Left lobe of liver (tissue), 2 donors: ENCODE data around the gene RINL. TPM values are rescaled to one million over a fixed set of nuclear protein-coding genes. Genes with fewer than 3 reads are reported as not detected.

Source experiments
- ATAC-seq: fragments of 200-7000 bp; cut with Tn5 transposase; one replicate; pipeline ENCODE4 v1.9.1; 2020; ENCODE audit warnings: mild to moderate bottlenecking, moderate library complexity
- DNase-seq: peaks from one replicate; pipeline ENCODE4 v3.0.0-alpha.2; 2020; ENCODE audit warnings: low spot score
- total RNA-seq: library from RNA; stranded (reverse); gene quantifications from one replicate; pipeline ENCODE4 v1.2.1, GENCODE V29; 2021
- donor health status: DM: no; HTN: no; CAD: no; lungs with moderate emphysema.
- donor health status: DM: no; HTN: yes; CAD: no.

RINL gene
- total RNA-seq, 1 donor from 2014 or later, result 5.6 TPM

DNA sequence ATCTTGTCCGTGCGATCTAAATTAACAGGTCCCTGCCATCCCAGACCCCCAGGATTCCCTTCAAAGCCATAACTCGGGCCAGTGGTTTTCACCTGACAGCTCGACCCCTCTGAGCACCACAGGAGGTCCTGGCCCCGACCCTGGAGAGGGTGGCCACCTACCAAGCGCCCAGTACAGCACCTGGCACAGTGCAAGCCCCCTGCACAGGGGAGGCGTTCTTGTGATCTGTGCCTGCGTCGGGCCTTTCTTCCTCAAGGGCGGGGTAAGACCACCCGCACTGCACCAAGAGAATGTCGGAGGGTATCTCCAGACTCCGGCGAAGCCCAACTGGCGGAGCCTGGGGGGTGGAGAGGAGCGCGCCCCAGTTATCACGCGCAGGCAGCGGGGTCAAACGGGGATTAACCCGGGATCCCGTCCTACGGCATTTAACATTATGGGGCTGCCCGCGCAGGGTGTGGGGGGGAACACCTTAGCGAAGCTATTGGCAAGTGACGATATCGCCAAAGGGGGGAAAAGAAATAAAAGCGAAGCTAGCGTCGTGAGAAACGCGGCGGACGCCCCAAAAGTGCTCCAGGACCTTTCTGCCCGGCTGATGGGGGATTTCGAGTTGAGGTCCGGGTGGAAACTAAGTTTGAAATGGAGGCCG lies 27.0 kb downstream of the RINL start:
- ATAC-seq (no peak), DNase-seq (peak; percentile 65)

DNA sequence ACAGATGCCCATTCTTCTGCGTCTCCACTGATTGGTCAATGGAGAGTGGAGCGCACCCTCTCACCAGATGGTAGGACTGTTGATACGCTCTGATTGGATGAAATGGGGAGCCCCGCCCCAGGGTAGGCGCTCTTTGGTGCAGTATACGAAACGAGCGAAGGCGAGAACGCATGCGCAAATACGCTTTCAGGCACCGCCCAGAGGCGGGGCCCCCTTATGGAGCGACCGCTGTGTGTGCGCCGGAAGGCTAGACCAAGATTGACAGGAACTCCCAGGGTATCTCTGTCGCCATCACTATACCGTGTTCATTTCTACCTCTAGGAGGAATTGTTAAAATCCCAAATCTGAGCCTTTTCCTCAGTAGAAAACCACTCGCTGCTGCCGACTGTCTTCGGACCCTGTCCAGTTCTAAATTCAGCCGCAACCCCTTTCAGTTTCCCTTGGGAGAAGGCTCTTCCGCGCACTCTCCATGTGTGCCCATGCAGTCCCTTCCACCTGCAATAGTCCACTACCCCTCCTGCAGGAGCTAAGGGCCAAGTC lies 27.6 kb downstream of the RINL start:
- ATAC-seq (peak; percentile 72), DNase-seq (peak; percentile 100)

DNA sequence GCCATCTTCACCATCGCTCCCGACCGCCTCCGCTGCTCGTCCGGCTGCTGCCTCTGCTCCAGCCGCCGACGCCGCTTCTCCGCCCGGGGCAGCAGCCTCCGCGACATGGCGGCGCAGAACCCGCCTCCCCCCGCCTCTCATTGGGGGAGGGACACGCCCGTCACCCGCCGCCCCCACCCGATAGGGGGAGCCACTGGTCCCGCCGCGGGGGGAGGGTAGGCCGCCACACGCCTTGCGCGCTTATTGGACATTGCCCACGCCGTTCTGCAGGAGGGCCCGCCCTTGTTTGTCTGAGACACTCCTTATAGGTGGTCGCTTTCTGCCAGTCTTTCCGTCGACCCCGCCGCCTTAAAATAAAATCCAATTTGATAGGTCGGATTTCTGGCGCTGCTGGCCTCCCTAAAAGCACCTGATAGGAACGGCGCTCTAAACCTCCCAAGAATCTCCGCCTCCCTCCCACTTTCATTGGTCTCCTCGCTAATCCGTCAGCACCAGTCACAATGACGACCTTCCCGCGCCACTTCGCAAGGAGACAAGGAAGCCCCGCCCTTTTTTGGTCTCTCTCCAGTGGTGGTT lies 28.1 kb downstream of the RINL start, which contains the start of gene HNRNPL:
Gene HNRNPL, minus strand, starts transcription at position 127 of the 576 bp plus-strand sequence. Its CDS starts 20 bp downstream, at position 107.
- peak; percentile 99 for DNase-seq
- ATAC-seq, result peak; percentile 76

DNA sequence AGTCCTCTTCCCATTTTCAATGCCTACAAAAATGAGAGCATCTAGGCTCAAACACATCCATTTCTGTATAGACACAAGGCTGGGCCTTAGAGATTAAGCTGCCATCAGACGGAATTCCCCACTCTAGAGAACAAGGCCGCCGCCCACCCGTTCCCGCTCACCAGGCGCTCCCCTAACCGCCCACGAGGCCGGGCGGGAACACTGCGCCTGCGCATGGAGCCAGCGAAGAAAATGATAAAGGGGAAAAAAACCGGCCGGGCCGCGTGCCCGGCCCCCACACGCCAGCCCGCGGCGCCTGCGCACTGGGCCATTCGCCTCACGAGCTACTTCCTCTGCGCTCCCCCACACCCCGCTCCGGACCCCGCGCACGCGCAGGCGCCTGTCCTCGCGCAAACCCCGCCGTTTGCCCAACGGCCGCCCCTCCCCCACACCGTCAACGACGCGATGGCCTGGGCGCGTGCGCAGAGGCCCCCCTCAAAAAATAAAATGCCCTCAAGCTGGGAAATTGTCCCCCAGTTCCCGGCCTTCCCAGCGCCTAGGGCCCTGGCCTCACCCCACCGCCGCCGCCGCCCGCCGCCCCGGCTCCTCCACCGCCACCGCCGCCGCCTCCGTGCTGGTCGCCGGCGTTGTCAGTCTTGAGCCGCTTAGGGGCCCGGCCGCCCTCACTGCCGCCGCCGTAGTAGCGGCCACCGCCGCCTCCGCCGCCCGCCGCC lies 28.8 kb downstream of the RINL start:
- DNase-seq (peak; percentile 96), ATAC-seq (peak; percentile 54)

DNA sequence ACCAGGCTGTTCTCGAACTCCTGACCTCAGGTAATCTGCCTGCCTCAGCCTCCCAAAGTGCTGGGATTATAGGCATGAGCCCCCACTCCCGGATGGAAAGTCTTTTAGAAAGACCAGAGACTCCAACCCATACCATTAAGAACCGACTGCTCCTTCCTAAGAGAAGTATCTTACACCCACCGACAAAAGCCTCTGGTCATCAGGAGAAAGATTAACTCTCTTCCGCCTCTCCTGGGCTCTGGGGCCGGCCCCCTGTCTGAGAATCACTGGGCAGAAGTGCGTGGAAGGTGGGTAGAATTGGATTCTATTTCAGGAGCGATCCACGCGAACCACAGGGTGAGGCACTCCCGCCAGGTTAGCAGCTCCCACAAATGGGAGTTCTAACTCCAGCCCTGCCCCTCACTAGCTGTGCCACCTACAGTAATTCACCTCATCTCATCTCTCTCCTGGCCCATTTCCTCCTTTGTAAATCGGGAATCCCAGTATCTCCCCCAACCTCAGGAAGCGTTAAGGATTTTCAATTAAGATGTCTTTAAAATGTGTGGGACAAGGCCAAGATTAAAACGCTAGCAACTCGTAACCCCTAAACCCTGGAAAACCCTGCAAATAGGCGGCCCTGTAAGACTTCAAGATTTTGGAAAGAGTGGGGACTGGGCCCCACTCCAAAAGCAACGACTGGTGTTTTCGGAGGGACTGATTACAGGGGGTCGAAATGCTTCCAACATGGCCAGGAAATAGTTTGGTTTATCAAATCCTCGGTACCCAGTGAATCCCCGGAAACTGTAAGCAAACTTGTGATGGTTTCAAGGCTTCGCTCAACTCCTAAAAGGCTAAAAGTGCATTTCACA lies 29.6 kb downstream of the RINL start:
- no peak for DNase-seq

DNA sequence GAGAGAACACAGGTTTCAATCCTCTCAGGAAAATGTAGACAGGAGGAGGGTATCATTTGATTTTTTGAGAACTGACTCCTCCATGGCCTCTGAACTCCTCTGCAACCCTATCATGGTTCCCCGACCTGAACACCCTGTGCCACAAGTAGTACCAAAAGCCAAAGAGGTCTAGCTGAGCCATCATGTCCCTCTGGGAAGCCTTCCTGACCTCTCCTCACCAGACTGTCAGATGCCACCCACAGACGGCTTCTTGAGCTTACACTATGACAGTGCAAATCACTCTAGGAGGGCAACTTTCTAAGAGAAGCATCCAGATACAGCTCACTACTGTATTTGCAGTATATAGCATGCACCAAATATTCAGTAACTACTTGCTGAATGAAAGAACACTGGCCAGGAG lies 32.0 kb downstream of the RINL start:
- no peak for ATAC-seq
- no peak for DNase-seq

More for the DNA sequence above, 29.6 kb downstream of the RINL start:
- no peak for ATAC-seq

DNA sequence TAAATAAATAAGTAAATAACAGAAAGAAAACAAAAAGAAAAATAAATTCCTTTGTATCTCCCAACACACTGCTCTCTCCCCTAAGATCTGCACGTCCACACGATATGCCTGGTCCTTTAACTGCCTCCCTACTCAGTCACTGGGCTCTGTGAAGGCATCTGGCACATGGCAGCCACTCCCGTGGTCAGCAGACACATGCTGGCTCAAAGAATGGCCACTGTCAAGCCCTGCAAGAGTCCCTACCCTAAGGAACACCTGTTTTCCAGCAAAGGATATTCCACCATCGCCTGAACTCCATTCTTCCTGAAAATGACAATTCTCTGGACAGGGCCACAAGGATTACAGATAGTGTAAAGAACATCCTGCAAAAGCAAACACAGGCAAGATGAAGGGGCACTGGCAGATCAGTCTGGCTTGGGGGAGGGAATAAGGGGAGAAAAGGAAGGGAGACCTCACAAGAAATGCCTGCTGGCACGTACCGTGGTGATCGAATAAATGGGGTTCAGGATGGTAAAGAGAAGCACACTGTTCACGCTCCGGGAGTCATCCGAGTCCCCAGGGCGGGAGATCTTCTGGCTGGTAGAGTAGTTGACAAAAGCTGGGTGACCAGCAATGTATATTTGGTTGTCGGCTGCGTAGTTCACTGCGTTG lies 32.6 kb downstream of the RINL start:
- ATAC-seq (no peak), DNase-seq (no peak)

DNA sequence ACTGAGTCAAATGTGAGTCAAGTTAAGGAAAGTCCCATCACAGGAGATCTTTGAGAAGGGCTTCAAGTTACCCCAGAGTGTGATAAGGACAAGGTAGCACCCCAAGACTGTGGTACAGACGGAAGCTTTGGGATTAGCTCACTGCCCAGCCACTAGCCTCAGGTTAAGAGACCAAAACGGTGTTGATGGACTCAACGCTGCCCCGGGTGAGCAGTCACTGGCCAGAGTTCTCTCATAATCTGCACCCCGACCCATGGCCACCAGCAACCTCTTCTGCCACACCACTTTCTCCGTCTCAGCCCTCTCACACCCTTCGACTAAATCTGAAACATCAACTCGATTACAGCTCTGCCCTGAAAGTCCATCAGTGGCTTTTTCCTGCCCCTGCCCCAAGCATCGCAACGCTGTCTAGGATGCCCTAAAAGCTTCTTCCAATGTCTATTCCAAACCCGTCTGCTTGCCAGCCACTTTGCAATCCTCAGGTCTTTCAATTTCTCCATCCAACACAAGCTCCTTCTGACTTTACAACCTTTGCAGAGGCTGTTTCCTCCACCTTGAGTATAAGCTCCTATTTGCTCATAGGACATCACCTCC lies 33.9 kb downstream of the RINL start:
- DNase-seq (no peak), ATAC-seq (no peak)

DNA sequence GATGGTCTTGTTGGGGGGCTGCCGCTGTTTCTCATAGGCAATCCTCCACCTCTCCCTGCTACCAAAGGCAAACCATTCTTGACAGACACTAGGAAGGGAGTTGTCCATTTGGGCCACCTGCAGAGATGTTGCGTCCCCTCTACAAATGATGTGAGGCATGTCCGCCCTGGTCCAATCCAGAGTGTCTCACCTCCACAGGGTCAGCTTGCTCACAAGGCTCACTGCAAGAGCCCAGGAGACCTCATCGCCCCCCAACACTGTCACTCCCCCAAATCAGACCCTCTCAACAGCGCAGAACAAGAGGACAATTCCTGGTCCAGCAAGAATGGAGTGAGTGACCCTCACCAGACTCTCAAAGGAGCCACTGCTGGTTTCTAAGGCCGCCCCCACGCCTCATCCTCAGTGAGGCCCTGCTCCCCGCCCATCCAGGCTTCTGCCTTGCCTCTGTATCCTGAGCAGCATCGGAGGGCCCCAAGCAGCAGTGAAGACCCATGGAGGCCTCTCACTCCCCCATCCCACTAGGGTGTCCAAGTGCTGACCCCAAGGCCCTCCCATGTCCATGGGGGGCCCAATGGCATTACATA lies 34.8 kb downstream of the RINL start:
- ATAC-seq (no peak), DNase-seq (no peak)

DNA sequence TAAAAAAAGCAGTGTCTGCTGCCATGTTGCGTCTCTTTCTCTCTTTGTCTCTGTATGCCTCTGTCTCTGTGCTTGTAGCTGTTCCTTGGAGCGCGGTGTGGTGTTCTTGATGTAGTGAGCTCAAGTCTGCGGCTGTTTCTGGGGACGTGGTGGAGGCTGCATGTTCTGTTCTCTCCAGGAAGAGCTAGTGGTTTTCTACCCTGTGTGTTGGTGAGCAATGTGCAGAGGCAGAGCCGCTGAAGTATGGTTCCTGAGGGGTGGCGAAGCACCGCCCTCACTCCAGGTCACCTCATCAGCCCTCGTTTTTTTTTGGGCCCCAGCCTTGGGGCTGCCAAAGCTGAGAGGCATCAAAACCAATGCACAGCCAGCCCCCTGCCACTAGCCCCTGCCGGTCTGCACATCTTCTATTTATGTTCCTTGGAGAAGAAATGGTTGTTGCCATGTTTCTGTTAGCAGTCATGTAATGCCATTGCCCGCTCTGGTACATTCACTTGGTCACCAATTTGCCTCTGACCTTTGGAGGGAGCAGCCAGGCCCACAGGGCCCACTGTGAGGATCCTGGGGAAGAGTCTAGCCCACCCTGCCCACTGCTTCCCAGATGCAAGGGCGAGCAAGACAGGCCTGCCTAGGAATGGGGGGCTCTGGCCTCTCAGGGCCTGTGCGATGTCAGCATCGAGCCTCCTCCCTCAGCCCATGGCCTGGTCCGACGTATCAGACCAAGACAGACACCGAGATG lies 35.5 kb downstream of the RINL start:
- ATAC-seq, result peak; percentile 28
- DNase-seq, result no peak

DNA sequence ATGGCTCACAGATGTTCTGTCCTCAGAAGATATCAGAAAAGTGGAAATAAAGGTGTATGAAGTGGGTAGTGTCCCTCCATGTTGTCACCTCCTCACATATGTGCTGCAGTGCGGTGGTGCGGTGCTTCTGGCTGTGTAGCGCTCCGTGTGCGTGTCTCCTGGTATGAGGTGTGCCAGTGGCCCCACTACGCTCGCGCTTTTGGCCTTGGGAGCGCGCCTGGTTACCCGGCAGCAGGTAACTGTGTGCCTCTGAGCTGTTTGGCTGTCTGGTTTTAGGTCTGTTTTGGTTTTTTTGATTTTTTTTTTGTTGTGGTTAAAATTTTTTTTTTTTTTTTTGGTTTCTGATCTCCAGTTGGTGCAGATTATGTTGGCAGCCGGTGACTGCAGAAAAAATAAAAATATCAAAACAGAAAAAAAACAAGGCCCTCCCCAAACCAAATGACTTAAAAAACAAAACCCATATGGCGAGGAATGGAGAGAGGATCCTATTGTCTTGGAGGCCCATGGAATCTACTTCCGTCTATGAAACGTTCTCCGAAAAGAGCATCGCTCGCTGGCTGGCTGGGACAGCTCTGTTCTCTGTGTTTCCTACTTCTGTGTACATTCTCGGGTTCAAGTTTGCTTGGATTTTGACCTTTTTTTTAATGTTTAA lies 36.2 kb downstream of the RINL start:
- no peak for DNase-seq
- peak; percentile 37 for ATAC-seq

DNA sequence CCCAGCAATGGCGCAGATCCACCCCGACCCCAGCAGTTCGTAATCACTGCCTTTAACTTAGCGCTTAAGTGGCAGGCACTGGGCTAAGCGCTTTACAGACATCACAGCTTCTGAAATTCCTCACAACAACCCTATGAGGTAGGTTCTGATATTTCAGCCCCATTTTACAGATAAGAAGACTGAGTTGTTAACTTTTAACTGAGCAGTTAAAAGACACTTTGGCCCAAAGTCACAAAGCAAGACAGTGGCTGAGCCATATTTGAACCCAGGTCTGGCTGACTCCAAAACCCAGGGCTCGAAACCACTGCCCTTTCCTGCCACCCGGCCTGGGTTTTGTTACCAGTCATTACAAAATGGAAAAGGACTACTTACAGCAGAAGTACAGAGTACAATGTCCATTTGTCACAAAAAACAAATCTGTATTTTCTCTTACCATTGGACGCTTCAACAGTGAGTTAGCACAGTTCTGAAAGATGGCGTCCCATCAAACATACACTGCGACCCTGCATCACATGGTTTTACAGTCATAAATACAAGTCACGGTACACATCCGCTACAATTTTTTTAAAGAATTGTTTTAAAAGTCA lies 36.8 kb downstream of the RINL start:
- DNase-seq (no peak), ATAC-seq (peak; percentile 13)

DNA sequence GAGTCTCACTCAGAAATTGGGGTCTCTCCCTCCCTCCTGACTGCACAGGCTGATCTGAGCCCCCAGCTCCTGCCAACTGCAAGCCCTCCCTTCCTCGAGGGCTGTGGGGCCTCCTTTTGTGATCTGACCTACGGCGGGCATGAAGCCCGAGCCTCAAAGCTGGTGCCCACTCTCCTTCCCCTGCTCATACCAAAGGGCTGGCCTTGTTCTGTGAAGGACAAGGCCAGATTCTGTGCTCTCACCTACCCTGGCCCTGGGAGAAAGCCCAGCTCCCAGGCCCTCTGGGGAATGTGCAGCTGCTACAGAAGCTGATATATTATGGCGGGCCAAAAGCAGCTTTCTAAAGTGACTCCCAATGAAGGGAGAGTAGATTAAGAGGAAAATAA lies 37.5 kb downstream of the RINL start:
- DNase-seq, result no peak
- ATAC-seq, result no peak

DNA sequence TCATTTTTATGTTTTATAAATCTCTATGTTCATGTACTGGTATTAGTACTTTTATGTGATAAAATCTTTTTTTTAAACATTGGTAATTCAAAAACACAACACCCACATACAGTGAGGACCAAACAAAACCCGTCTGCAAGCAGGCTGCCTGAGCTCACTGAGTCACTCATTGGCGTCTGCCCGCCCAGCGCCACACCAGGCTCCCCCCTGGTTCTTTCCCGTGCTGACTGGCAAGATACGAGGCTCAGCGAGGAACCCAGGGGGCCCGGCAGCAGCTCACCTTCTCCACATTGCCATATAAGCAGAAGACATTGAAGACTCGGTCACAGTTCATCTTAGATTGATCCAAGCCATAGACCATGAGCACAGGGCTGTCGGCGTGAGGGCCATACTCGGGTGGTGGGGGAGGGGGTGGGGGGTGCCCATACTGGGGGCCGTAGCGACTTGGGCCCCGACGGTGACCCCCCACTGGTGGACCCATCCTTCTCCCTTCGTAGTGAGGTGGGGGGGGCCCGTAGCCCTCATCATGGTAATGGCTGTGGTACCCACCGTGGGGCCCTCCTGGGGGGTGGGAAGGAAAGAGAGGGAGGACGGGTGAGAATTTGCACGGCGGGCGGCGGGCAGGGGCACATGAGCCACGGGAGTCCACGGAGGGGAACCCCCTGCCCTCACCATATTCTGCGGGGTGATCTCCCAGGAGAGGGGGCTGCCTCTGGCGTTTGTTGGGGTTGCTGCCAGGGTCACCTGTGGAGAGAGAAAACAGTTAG lies 38.1 kb downstream of the RINL start:
- ATAC-seq, result no peak
- DNase-seq, result no peak

DNA sequence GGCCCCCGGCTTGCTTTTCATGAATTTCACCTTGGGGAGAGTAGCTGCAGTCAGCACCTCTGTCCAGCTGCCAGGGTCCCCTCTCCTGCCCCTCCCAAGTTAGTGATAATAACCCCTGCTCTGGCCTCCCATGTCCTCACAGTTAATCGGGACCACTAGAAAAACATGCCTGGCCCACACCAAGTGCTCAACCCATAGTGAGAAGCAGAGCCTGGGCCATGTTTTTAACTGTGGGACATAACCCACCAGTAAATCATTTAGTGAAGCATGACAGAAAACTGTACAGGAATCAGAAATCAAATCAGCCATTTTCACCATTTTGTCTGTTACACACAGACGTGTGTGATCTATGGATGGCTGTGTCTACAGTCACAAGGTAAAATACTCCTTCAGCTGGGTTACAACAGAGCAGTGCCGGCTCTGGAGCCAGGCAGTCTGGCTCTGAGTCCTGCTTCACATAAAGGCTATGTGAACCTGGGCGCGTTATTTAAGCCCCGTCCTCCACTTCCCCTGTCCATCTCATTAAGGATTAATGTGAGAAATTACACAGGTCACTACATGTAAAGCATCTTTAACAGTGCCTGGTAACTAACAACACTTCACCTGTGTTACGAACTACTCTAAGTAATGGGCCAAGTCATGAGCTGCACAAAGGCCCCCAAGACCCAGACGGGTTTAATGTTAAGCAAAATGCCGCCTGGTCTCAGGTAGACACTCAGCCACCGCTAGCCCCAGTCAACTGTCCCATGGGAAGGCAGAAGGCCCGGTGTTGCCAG lies 38.9 kb downstream of the RINL start:
- ATAC-seq, result no peak
- no peak for DNase-seq

DNA sequence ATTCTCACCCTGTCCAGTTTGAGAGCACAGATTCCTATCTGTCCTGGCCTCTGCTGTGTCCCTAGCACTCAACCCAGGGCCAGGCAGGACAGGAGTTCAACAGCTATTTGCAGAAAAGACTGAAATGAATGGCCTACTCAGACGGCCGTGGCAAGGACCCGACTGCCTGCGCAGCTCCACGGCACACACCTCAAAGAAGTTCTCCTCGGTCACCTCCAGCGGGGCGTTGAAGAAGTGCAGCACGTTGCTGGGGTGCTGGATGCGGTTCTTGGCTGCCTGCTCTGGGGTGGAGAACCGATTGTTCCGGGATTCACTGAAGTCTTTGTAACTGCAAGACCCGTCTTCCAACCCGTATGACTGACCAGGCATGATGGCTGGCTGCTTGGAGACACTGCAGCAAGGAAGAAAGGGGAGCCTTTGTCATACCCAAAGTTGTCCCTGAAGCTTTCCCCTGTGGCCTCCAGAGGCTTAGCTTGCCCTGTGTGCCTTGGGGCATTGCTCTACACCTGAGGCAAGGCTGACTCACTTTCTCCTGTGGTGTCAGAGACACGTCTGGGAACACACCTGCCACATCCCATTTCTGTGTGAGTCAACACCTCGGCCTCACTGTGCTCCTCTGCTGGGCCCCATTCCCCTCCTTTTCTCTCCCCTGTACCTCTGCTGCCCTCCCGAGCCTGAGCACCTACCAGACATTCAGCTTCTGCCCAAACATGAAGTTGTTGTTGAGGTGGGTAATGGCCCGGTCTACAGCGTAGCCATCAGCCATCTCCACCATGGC lies 39.7 kb downstream of the RINL start:
- ATAC-seq (peak; percentile 18), DNase-seq (no peak)
